Esophagus (tissue), 2 donors: ENCODE measurements around the gene PSMD9. TPM values are rescaled to one million over a fixed set of nuclear protein-coding genes. Genes with fewer than 3 reads are reported as not detected.

Source experiments
- H3K27ac ChIP-seq, 2 donors: one replicate each; pipeline ENCODE4 v1.5.1; 2013; ENCODE audit warnings: low read depth in 2 of 2, mild to moderate bottlenecking in 2 of 2, inconsistent platforms in 1 of 2, low read length in 1 of 2, moderate library complexity in 1 of 2
- H3K27me3 ChIP-seq, 2 donors: one replicate each; pipeline ENCODE4 v1.6.1; 2013; ENCODE audit warnings: low read length in 2 of 2, control low read depth in 1 of 2, mild to moderate bottlenecking in 1 of 2; ENCODE audit not compliant: insufficient read depth in 2 of 2, control insufficient read depth in 1 of 2
- H3K36me3 ChIP-seq, 2 donors: one replicate each; pipeline ENCODE4 v1.6.1; 2013; ENCODE audit warnings: low read length in 1 of 2; ENCODE audit not compliant: control insufficient read depth in 2 of 2, insufficient read depth in 2 of 2
- H3K4me1 ChIP-seq, 2 donors: one replicate each; pipeline ENCODE4 v1.6.1; 2013; ENCODE audit warnings: low read length in 1 of 2; ENCODE audit not compliant: control insufficient read depth in 2 of 2, insufficient read depth in 2 of 2
- H3K4me3 ChIP-seq, 2 donors: one replicate each; pipeline ENCODE4 v1.5.1; 2013; ENCODE audit warnings: low read length in 2 of 2, mild to moderate bottlenecking in 2 of 2, low read depth in 1 of 2, moderate library complexity in 1 of 2
- H3K9me3 ChIP-seq, 2 donors: one replicate each; pipeline ENCODE4 v1.6.1; 2013; ENCODE audit warnings: mild to moderate bottlenecking in 2 of 2, low read depth in 1 of 2, low read length in 1 of 2, moderate library complexity in 1 of 2; ENCODE audit not compliant: control insufficient read depth in 2 of 2, insufficient read depth in 1 of 2
- WGBS, 2 donors: extraction: QIAGEN DNeasy Blood & Tissue Kit; methylation state at CpG; one replicate each; pipeline ENCODE4 v1.1.7; 2013; 5-methylcytosine and 5-hydroxymethylcytosine counted together
- polyA plus RNA-seq, 2 donors: library from polyadenylated mRNA; stranded (reverse); fragments of 200-250 nt; gene quantifications; one replicate each; pipeline ENCODE4 v1.2.3, GENCODE V29; 2013
- donor health status: healthy with polysubstance abuse.
- donor health status: Bipolar disorder and iron deficiency.

Gene PSMD9
- polyA plus RNA-seq, 2 donors: 18.3 to 88.2 TPM

- Histone ChIP-seq H3K4me3 (no peak overlapping the region), H3K27ac (no peak overlapping the region), H3K27me3 (no peaks in the 10 kb centered on the region), H3K36me3 (no peaks in the 10 kb centered on the region), H3K4me1 (no peaks in the 10 kb centered on the region), H3K9me3 (no peaks in the 10 kb centered on the region)
- WGBS, 2 donors: 85 to 88% methylated on average over 4 of the region's 4 CpGs
These were observed 42.3 kb downstream of the PSMD9 start for GRCh38 chr12:121930862-121931261.

- Histone ChIP-seq H3K4me1 (no peaks in the 10 kb centered on the region), H3K27me3 (no peaks in the 10 kb centered on the region), H3K27ac (no peak overlapping the region), H3K36me3 (no peaks in the 10 kb centered on the region), H3K4me3 (no peak overlapping the region), H3K9me3 (peaks cover 0 to 2% of the 10 kb centered on the region in 2 donors)
- WGBS, 2 donors: 88 to 95% methylated on average over 3 of the region's 3 CpGs
These were observed 43.6 kb downstream of the PSMD9 start for GRCh38 chr12:121932176-121932536.

- H3K4me3 ChIP-seq: no peak overlapping the region
- peaks cover 0 to 2% of the 10 kb centered on the region in 2 donors for H3K9me3 ChIP-seq
- H3K4me1 ChIP-seq: no peaks in the 10 kb centered on the region
- H3K27ac ChIP-seq: no peak overlapping the region
- no peaks in the 10 kb centered on the region for H3K36me3 ChIP-seq
- H3K27me3 ChIP-seq: no peaks in the 10 kb centered on the region
- 88 to 90% methylated on average over 4 of the region's 4 CpGs for WGBS, 2 donors
These were observed 44.4 kb downstream of the PSMD9 start for GRCh38 chr12:121932914-121933521.

- WGBS, 2 donors: 90 to 94% methylated on average over 17 of the region's 17 CpGs
These were observed 45.1 kb downstream of the PSMD9 start for GRCh38 chr12:121933522-121934308.

GRCh38 chr12:121934309-121934664 lies 45.7 kb downstream of the PSMD9 start:
- no peak overlapping the region for H3K4me3 ChIP-seq
- no peaks in the 10 kb centered on the region for H3K27me3 ChIP-seq
- peaks cover 0 to 2% of the 10 kb centered on the region in 2 donors for H3K9me3 ChIP-seq
- H3K36me3 ChIP-seq: no peaks in the 10 kb centered on the region
- H3K4me1 ChIP-seq: no peaks in the 10 kb centered on the region
- no peak overlapping the region for H3K27ac ChIP-seq
- 98% methylated on average over 2 of the region's 2 CpGs for WGBS, 2 donors

More at GRCh38 chr12:121933522-121934308, 45.1 kb downstream of the PSMD9 start:
- H3K4me3 ChIP-seq: no peak overlapping the region
- peaks cover 0 to 2% of the 10 kb centered on the region in 2 donors for H3K9me3 ChIP-seq
- no peaks in the 10 kb centered on the region for H3K36me3 ChIP-seq
- no peaks in the 10 kb centered on the region for H3K4me1 ChIP-seq
- no peaks in the 10 kb centered on the region for H3K27me3 ChIP-seq
- no peak overlapping the region for H3K27ac ChIP-seq

- Histone ChIP-seq H3K9me3 (peaks cover 0 to 2% of the 10 kb centered on the region in 2 donors), H3K36me3 (no peaks in the 10 kb centered on the region), H3K4me3 (no peak overlapping the region), H3K27me3 (no peaks in the 10 kb centered on the region), H3K4me1 (no peaks in the 10 kb centered on the region), H3K27ac (no peak overlapping the region)
- 92 to 94% methylated on average over 7 of the region's 7 CpGs for WGBS, 2 donors
These were observed 49.1 kb downstream of the PSMD9 start for GRCh38 chr12:121937654-121938053.

- Histone ChIP-seq H3K27me3 (no peaks in the 10 kb centered on the region), H3K36me3 (no peaks in the 10 kb centered on the region), H3K4me3 (no peak overlapping the region), H3K27ac (no peak overlapping the region), H3K4me1 (no peaks in the 10 kb centered on the region), H3K9me3 (peaks cover 0 to 2% of the 10 kb centered on the region in 2 donors)
- WGBS, 2 donors: 42 to 66% methylated on average over 7 of the region's 7 CpGs
These were observed 50.6 kb downstream of the PSMD9 start for GRCh38 chr12:121939186-121939585.

GRCh38 chr12:121939992-121940766 lies 51.6 kb downstream of the PSMD9 start:
- WGBS, 2 donors: 90 to 92% methylated on average over 4 of the region's 4 CpGs
- H3K27me3 ChIP-seq: no peaks in the 10 kb centered on the region
- H3K27ac ChIP-seq: no peak overlapping the region
- H3K36me3 ChIP-seq: no peaks in the 10 kb centered on the region
- H3K9me3 ChIP-seq: peaks cover 0 to 2% of the 10 kb centered on the region in 2 donors
- H3K4me1 ChIP-seq: no peaks in the 10 kb centered on the region
- H3K4me3 ChIP-seq: no peak overlapping the region

- Histone ChIP-seq H3K36me3 (no peaks in the 10 kb centered on the region), H3K4me3 (no peak overlapping the region), H3K27ac (no peak overlapping the region), H3K4me1 (no peaks in the 10 kb centered on the region), H3K9me3 (no peaks in the 10 kb centered on the region), H3K27me3 (no peaks in the 10 kb centered on the region)
- 89 to 91% methylated on average over 15 of the region's 15 CpGs for WGBS, 2 donors
These were observed 53.6 kb downstream of the PSMD9 start for GRCh38 chr12:121942145-121942718.
